Activated CD4-positive, alpha-beta T cell treated with anti-CD3 and anti-CD28 coated beads for 36 hours (primary cell): ENCODE results near the gene NOP9. TPM values are rescaled to one million over a fixed set of nuclear protein-coding genes. Genes with fewer than 3 reads are reported as not detected.

ENCODE experiments used
- ATAC-seq: fragments of 200-7000 bp; cut with Tn5 transposase; one replicate; pipeline ENCODE4 v1.10.0; 2021; ENCODE audit warnings: mild to moderate bottlenecking, moderate library complexity
- CTCF ChIA-PET: fragments of 350-600 bp; sonication (Branson Sonifier 250); formaldehyde crosslinking; loops from one replicate; lab custom pipeline; 2021; ENCODE audit warnings: antibody characterized with exemption; lab: Charles Lee
- POLR2A ChIA-PET: fragments of 350-600 bp; sonication (Branson Sonifier 250); formaldehyde crosslinking; loops from one replicate; lab custom pipeline; 2021; ENCODE audit warnings: antibody characterized with exemption, inconsistent platforms; lab: Charles Lee
- DNase-seq: peaks from one replicate; pipeline ENCODE4 v3.0.0-alpha.2; 2020
- H3K27ac Mint-ChIP-seq: one replicate; pipeline ENCODE4 v1.8.0; 2021; ENCODE audit warnings: mixed read lengths
- H3K27me3 Mint-ChIP-seq: one replicate; pipeline ENCODE4 v1.8.0; 2021; ENCODE audit warnings: mixed read lengths
- H3K36me3 Mint-ChIP-seq: one replicate; pipeline ENCODE4 v1.8.0; 2021; ENCODE audit warnings: low read depth, mixed read lengths
- H3K4me1 Mint-ChIP-seq: one replicate; pipeline ENCODE4 v1.8.0; 2021; ENCODE audit warnings: mixed read lengths
- H3K4me3 Mint-ChIP-seq: one replicate; pipeline ENCODE4 v1.8.0; 2021; ENCODE audit warnings: mild to moderate bottlenecking, moderate library complexity, mixed read lengths
- H3K9me3 Mint-ChIP-seq: one replicate; pipeline ENCODE4 v1.8.0; 2021; ENCODE audit warnings: low read depth, mixed read lengths
- intact Hi-C, 2 experiments: fragments of 100-400 bp; cut with DNase I in 1 of 2; cut with micrococcal nuclease in 1 of 2; formaldehyde crosslinking; loops; one replicate each; pipeline versions ENCODE4 v1.14.2 to v1.15.1; 2022 to 2024; cut with DNase I, micrococcal nuclease
- total RNA-seq, 2 experiments: library from RNA; stranded (reverse); gene quantifications; one replicate each; pipeline ENCODE4 v1.2.3, GENCODE V29; 2021

NOP9 gene
- total RNA-seq, 2 experiments from 2014 or later = 24.4 to 32.5 TPM

DNA sequence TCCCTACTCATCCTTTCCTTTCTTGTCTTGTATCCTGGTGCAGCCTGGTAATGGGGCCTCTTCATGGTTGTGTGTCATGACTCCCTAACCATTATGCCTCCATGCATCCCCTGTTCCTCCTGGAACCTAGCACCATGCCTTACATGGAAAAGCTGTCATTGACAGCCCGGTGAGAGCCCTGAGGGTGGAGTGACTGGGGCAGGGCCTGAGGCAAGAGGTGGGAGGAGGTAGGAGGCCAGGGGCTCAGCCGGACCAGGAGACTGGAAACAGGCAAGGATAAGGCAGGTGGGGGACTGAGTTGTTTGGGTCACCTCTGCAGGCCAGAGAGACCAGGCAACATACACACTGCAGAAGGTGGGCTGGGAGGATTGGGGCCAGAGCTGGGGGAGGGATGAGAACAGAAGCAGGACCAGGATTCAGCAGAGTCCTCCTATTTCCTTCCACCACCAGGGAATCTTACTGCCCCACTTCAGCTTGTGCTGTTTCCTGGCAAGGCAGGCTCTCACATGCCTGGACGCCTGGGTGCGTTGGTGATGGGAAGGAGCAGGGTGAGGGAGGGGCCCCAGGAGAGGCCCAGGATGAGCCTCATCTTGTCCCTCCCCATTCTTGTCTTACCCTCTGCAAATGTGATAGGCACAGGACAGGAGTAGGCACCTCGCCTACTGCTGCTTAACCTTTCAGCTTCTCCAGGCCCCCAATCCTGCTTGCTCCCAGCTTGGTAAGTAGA is 10.1 kb downstream of the NOP9 start, which contains the start of gene LTB4R2:
Gene LTB4R2, plus strand, starts transcription at position 603 of the 727 bp plus-strand sequence. CDS start 525 bp downstream, outside the sequence.
- Mint-ChIP-seq H3K27me3 (no peaks in the 10 kb centered on the region), H3K4me3 (peak within 1 kb of the TSS; percentile 70), H3K27ac (peak within 1 kb of the TSS; percentile 30), H3K9me3 (no peaks in the 10 kb centered on the region), H3K36me3 (peaks cover 42% of the 10 kb centered on the region), H3K4me1 (peaks cover 57% of the 10 kb centered on the region)
- DNase-seq (no peak), ATAC-seq (no peak)
- CTCF ChIA-PET = interaction anchor here (0.6 to 16.5 kb wide), 22 partner anchors 10 to 201 kb away, joined by 3 to 430 read pairs (median 4); partner anchors contain the start of genes CHMP4A, DHRS1, GMPR2 and MDP1
- intact Hi-C loops = loop anchor here in 1 of 2 experiments (2.0 kb wide), 1 partner anchor 13 kb away; no protein-coding TSS in a partner anchor
- POLR2A ChIA-PET = interaction anchor here (0.8 to 1.3 kb wide), 3 partner anchors 10 to 96 kb away, joined by 3 to 5 read pairs (median 4); partner anchors contain the start of genes CHMP4A, DHRS1 and NOP9

GRCh38 chr14:24310265-24310645 is 10.6 kb downstream of the NOP9 start:
- Mint-ChIP-seq H3K36me3 (peaks cover 36% of the 10 kb centered on the region), H3K27ac (peak overlapping the region; percentile 30), H3K4me3 (peak overlapping the region; percentile 70), H3K9me3 (no peaks in the 10 kb centered on the region), H3K27me3 (no peaks in the 10 kb centered on the region), H3K4me1 (peaks cover 61% of the 10 kb centered on the region)
- CTCF ChIA-PET = interaction anchor here (0.6 to 16.5 kb wide), 18 partner anchors 10 to 202 kb away, joined by 3 to 430 read pairs (median 4); partner anchors contain the start of genes CHMP4A, DHRS1, GMPR2 and MDP1
- intact Hi-C loops = loop anchor here in 1 of 2 experiments (2.0 kb wide), 1 partner anchor 13 kb away; no protein-coding TSS in a partner anchor
- ATAC-seq (no peak), DNase-seq (no peak)
- POLR2A ChIA-PET = interaction anchor here (0.6 to 1.3 kb wide), 4 partner anchors 10 to 101 kb away, joined by 3 to 6 read pairs (median 4); partner anchors contain the start of genes CHMP4A, DHRS1 and NOP9

DNA sequence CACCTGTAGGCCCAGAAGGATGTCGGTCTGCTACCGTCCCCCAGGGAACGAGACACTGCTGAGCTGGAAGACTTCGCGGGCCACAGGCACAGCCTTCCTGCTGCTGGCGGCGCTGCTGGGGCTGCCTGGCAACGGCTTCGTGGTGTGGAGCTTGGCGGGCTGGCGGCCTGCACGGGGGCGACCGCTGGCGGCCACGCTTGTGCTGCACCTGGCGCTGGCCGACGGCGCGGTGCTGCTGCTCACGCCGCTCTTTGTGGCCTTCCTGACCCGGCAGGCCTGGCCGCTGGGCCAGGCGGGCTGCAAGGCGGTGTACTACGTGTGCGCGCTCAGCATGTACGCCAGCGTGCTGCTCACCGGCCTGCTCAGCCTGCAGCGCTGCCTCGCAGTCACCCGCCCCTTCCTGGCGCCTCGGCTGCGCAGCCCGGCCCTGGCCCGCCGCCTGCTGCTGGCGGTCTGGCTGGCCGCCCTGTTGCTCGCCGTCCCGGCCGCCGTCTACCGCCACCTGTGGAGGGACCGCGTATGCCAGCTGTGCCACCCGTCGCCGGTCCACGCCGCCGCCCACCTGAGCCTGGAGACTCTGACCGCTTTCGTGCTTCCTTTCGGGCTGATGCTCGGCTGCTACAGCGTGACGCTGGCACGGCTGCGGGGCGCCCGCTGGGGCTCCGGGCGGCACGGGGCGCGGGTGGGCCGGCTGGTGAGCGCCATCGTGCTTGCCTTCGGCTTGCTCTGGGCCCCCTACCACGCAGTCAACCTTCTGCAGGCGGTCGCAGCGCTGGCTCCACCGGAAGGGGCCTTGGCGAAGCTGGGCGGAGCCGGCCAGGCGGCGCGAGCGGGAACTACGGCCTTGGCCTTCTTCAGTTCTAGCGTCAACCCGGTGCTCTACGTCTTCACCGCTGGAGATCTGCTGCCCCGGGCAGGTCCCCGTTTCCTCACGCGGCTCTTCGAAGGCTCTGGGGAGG is 11.3 kb downstream of the NOP9 start, which contains the start of gene LTB4R:
Gene LTB4R, plus strand, starts transcription at position 857 of the 959 bp plus-strand sequence. CDS start 4,150 bp downstream, outside the sequence.
- CTCF ChIA-PET = interaction anchor here (0.6 to 16.5 kb wide), 16 partner anchors 9 to 202 kb away, joined by 3 to 430 read pairs (median 6); partner anchors contain the start of genes CHMP4A, DHRS1, GMPR2 and MDP1
- POLR2A ChIA-PET = interaction anchor here (0.6 to 1.4 kb wide), 4 partner anchors 11 to 102 kb away, joined by 3 to 6 read pairs (median 4); partner anchors contain the start of genes DHRS1, NOP9 and RABGGTA
- peak; percentile 81 for DNase-seq
- intact Hi-C loops = loop anchor here (1.0 to 2.0 kb wide), 3 partner anchors 14 to 120 kb away; no protein-coding TSS in a partner anchor
- Mint-ChIP-seq H3K27ac (peak within 1 kb of the TSS; percentile 77), H3K27me3 (no peaks in the 10 kb centered on the region), H3K36me3 (peaks cover 32% of the 10 kb centered on the region), H3K9me3 (no peaks in the 10 kb centered on the region), H3K4me3 (peak within 1 kb of the TSS; percentile 70), H3K4me1 (peaks cover 61% of the 10 kb centered on the region)
- ATAC-seq = peak; percentile 83

DNA sequence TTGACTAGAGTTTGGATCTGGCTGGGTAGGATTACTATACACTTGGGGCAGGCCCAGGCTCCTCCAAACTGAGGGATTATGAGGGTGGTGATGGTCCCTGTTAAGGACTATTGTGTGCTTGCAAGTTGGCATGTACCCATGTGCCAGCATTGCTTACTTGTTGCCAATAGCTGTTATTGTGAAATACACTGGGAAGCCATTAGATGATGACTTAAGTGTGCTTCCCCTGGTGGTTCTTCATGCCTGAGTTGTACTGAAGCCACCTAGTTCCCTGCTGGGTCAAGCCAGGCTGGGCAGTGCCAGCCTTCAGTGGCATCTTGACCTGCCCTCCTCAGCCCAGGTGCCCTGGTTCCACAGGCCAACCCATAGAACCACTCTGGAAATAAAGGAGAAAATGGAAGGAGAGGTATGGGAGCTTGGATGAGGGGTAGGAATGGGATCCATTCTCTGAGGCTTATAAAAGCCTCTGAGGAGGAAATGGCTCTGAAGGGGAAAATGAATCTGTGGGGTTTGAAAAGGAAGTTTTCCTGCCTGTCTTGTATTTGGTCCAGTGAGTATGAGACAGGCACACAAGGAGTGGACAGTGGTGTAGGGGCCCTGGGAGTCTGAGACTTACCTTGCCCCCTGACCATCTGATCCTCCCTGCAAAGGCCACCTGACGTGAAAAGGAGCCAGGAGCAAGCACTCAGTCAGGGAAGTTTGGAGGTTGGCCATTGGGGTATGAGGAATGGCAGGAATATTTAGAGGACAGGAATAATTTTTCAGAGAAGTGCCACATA is 12.4 kb downstream of the NOP9 start:
- H3K9me3 Mint-ChIP-seq = no peaks in the 10 kb centered on the region
- H3K4me1 Mint-ChIP-seq = peaks cover 65% of the 10 kb centered on the region
- H3K4me3 Mint-ChIP-seq = peak overlapping the region; percentile 70
- H3K27ac Mint-ChIP-seq = peak overlapping the region; percentile 77
- ChIA-PET POLR2A (interaction anchor here (1.4 kb wide), 1 partner anchor 41 kb away, joined by 3 read pairs; the partner anchor contains the start of gene RABGGTA), CTCF (interaction anchor here (1.4 to 16.5 kb wide), 5 partner anchors 14 to 120 kb away, joined by 8 to 430 read pairs (median 44); partner anchors contain the start of genes CHMP4A, DHRS1, GMPR2 and MDP1)
- ATAC-seq (no peak), DNase-seq (no peak)
- intact Hi-C loops = loop anchor here (1.0 to 2.0 kb wide), 3 partner anchors 15 to 119 kb away; no protein-coding TSS in a partner anchor
- peaks cover 25% of the 10 kb centered on the region for H3K36me3 Mint-ChIP-seq
- no peaks in the 10 kb centered on the region for H3K27me3 Mint-ChIP-seq

DNA sequence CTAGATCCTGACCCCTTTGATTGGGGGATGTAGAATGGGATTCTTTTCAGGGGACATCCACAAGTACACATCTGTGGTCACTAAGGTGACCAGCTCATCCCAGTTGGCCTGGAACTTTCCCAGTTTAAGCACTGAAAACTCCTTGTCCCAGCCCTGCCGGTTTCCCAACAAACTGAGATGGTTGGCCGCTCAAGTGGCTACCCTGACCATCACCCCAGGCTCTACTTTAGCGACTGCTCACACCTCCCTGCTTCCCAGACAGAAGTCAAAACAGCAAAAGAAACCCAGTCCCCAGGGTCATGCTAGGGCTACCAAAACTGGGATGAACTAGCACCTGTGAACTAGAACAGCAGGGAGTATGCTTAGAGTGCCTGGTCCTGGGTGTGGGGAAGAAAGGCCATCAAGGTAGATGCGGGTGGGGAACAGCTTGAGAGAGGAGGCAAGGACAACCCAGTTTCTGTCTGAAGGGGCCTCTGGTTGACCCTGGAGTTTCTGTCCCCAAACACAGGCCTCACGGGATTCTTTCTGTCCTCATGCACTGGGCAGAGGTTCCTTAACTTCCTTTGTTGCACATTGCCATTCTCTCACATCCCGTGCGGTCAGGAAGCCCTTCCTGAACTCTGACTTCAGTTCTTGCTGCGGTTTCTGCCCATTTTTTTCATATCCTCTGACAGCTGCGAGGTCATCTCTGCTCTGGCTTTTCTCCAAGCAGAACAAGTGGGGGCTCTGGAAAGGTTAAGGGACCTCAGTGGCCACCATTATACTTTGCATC is 13.3 kb downstream of the NOP9 start:
- H3K4me1 Mint-ChIP-seq = peaks cover 70% of the 10 kb centered on the region
- DNase-seq = peak; percentile 47
- CTCF ChIA-PET = interaction anchor here (1.1 to 16.5 kb wide), 10 partner anchors 15 to 128 kb away, joined by 3 to 430 read pairs (median 8); partner anchors contain the start of genes CHMP4A, DHRS1, GMPR2 and MDP1
- peak overlapping the region; percentile 15 for H3K27ac Mint-ChIP-seq
- ATAC-seq = no peak
- H3K36me3 Mint-ChIP-seq = peaks cover 19% of the 10 kb centered on the region
- H3K4me3 Mint-ChIP-seq = peak overlapping the region; percentile 1
- POLR2A ChIA-PET = no interaction called here
- no peaks in the 10 kb centered on the region for H3K27me3 Mint-ChIP-seq
- no peaks in the 10 kb centered on the region for H3K9me3 Mint-ChIP-seq
- intact Hi-C loops = no loop called here

DNA sequence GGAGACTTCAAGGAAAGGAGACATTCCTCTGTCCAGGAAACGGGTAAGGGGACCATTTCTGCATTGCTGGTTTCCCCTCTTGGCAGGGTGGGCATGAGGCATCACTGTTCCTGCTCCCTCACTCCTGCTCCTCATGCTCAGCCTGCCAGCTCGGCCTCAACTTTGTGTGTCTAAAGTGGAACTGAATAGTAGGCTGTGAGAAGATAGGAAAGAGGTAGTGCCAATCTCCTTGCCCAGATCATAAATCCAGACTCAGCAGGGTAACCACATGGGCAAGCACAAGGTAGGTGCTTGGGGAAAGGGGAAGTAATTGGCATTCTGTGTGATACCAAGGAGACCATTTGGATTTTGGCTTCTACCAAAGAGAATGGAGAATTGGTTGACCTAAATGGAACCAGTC is 14.3 kb downstream of the NOP9 start:
- no peak overlapping the region for H3K4me3 Mint-ChIP-seq
- DNase-seq = no peak
- CTCF ChIA-PET = interaction anchor here (0.7 to 10.7 kb wide), 9 partner anchors 16 to 380 kb away, joined by 3 to 120 read pairs (median 4); partner anchors contain the start of genes DHRS1 and NOP9
- intact Hi-C loops = no loop called here
- POLR2A ChIA-PET = no interaction called here
- peaks cover 13% of the 10 kb centered on the region for H3K36me3 Mint-ChIP-seq
- no peak overlapping the region for H3K27ac Mint-ChIP-seq
- H3K4me1 Mint-ChIP-seq = peaks cover 64% of the 10 kb centered on the region
- H3K9me3 Mint-ChIP-seq = no peaks in the 10 kb centered on the region
- ATAC-seq = no peak
- no peaks in the 10 kb centered on the region for H3K27me3 Mint-ChIP-seq

GRCh38 chr14:24314377-24315193 is 14.9 kb downstream of the NOP9 start:
- CTCF ChIA-PET = interaction anchor here (0.7 to 10.7 kb wide), 7 partner anchors 16 to 381 kb away, joined by 3 to 120 read pairs (median 5); partner anchors contain the start of genes DHRS1 and NOP9
- no peak overlapping the region for H3K4me3 Mint-ChIP-seq
- no peak overlapping the region for H3K27ac Mint-ChIP-seq
- POLR2A ChIA-PET = no interaction called here
- H3K36me3 Mint-ChIP-seq = peaks cover 8% of the 10 kb centered on the region
- ATAC-seq = no peak
- H3K9me3 Mint-ChIP-seq = no peaks in the 10 kb centered on the region
- DNase-seq = no peak
- no peaks in the 10 kb centered on the region for H3K27me3 Mint-ChIP-seq
- H3K4me1 Mint-ChIP-seq = peaks cover 59% of the 10 kb centered on the region
- intact Hi-C loops = no loop called here

- H3K27ac Mint-ChIP-seq = no peak overlapping the region
- ATAC-seq = no peak
- no peak for DNase-seq
- CTCF ChIA-PET = interaction anchor here (0.9 to 10.7 kb wide), 3 partner anchors 12 to 18 kb away, joined by 3 to 120 read pairs (median 8); partner anchors contain the start of genes DHRS1 and NOP9
- H3K4me3 Mint-ChIP-seq = no peak overlapping the region
- intact Hi-C loops = no loop called here
- peaks cover 6% of the 10 kb centered on the region for H3K36me3 Mint-ChIP-seq
- H3K27me3 Mint-ChIP-seq = no peaks in the 10 kb centered on the region
- POLR2A ChIA-PET = no interaction called here
- no peaks in the 10 kb centered on the region for H3K9me3 Mint-ChIP-seq
- H3K4me1 Mint-ChIP-seq = peaks cover 51% of the 10 kb centered on the region
Measured at GRCh38 chr14:24315243-24315806, 15.7 kb downstream of the NOP9 start.
